Duodenal mucosa (tissue), 2 donors: Measurements from ENCODE around the gene LRRC7.
"Not testable (repeated sequence)": the region's sequence is repeated elsewhere in the genome, so short reads cannot be mapped to it uniquely, and the experiment has no call there.

ENCODE experiments used
- H3K27ac ChIP-seq: one replicate; pipeline ENCODE4 v1.7.0; 2013; ENCODE audit warnings: low read depth, low read length
- H3K27me3 ChIP-seq, 2 donors: one replicate each; pipeline ENCODE4 v1.7.0; 2013; ENCODE audit warnings: low read length in 2 of 2, control low read depth in 1 of 2; ENCODE audit not compliant: insufficient read depth in 2 of 2, control insufficient read depth in 1 of 2
- H3K36me3 ChIP-seq, 2 donors: one replicate each; pipeline ENCODE4 v1.7.0; 2013; ENCODE audit warnings: low read length in 2 of 2, control low read depth in 1 of 2; ENCODE audit not compliant: insufficient read depth in 2 of 2, control insufficient read depth in 1 of 2
- H3K4me1 ChIP-seq, 2 donors: one replicate each; pipeline ENCODE4 v1.7.0; 2013; ENCODE audit warnings: low read length in 2 of 2, control low read depth in 1 of 2; ENCODE audit not compliant: insufficient read depth in 2 of 2, control insufficient read depth in 1 of 2
- H3K4me3 ChIP-seq, 2 donors: one replicate each; pipeline ENCODE4 v1.7.0; 2013; ENCODE audit warnings: low read length in 2 of 2, low read depth in 1 of 2
- H3K9ac ChIP-seq, 2 donors: one replicate each; pipeline ENCODE4 v1.7.0; 2013; ENCODE audit warnings: low read length in 2 of 2, low read depth in 1 of 2
- H3K9me3 ChIP-seq, 2 donors: one replicate each; pipeline ENCODE4 v1.7.0; 2013; ENCODE audit warnings: low read length in 2 of 2, control low read depth in 1 of 2; ENCODE audit not compliant: control insufficient read depth in 1 of 2

Gene LRRC7

DNA sequence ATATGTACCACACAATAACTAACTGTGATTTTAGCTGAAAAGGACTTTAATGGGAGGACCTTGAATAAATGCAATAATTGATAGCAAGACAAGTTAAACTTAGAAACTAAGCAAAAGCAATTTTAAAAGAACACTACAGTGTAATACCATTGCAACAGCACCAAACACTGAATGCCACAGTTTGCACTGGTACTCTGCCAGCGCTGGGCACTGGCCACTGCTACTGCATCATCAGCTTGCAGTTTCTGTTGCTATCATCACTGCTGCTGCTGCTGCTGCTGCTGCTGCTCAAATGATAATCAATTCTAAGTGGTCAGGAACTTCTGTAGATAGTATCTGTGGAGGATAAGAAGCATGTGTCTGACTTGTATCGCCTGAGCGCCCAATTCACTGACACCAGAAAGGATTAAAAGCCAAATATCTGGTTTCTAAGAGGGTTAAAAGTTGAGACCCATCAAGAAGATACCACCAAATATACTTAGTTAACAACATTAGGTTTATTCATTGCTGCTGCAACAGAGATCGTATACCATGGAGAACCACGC, 330.8 kb downstream of the LRRC7 start:
- Histone ChIP-seq H3K36me3 (no peaks in the 10 kb centered on the region), H3K27ac (no peak overlapping the region), H3K27me3 (no peaks in the 10 kb centered on the region), H3K9ac (no peak overlapping the region), H3K4me3 (no peak overlapping the region), H3K9me3 (no peaks in the 10 kb centered on the region), H3K4me1 (no peaks in the 10 kb centered on the region)

DNA sequence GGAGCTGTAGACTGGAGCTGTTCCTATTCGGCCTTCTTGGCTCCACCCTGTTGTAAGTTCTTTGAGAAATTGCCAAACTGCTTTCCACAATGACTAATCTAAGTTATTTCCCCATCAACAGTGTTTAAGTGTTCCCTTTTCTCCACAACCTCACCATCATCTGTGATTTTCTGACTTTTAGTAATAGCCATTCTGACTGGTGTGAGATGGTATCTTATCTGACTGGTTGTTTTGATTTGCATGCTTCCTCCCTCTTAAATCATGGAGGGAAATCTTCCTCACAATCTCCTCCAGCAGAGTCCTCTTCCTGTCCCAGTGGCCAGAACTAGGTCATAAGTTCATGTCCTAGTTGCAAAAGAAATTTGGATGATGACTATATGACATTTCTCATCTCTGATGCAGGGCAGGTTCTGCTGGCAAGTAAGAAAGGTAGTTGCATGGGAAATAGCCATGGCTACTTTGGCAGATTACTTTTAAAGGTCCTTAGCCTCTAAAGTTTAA, 343.6 kb downstream of the LRRC7 start:
- Histone ChIP-seq H3K36me3 (no peaks in the 10 kb centered on the region), H3K27ac (no peak overlapping the region), H3K27me3 (no peaks in the 10 kb centered on the region), H3K9me3 (no peaks in the 10 kb centered on the region), H3K4me3 (no peak overlapping the region), H3K9ac (no peak overlapping the region), H3K4me1 (no peaks in the 10 kb centered on the region)

DNA sequence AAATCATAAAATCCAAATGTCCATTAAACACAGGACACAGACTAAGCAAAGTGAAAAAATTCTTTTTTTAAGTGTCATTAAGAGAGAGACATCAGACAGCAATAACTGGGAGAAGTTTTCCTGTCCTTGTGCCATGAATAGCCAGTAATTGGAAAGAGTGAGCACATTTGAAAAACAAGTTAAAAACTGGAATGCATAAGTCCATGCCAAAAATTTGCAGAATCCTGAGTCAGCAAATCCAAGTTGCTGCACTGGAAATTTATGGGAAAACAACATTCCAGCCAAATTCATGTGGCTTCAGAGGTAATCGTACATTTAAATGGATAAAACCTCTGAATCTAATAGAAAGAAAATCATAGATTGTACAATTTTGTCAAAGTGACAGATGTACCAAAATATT, 346.3 kb downstream of the LRRC7 start:
- no peak overlapping the region for H3K27ac ChIP-seq

DNA sequence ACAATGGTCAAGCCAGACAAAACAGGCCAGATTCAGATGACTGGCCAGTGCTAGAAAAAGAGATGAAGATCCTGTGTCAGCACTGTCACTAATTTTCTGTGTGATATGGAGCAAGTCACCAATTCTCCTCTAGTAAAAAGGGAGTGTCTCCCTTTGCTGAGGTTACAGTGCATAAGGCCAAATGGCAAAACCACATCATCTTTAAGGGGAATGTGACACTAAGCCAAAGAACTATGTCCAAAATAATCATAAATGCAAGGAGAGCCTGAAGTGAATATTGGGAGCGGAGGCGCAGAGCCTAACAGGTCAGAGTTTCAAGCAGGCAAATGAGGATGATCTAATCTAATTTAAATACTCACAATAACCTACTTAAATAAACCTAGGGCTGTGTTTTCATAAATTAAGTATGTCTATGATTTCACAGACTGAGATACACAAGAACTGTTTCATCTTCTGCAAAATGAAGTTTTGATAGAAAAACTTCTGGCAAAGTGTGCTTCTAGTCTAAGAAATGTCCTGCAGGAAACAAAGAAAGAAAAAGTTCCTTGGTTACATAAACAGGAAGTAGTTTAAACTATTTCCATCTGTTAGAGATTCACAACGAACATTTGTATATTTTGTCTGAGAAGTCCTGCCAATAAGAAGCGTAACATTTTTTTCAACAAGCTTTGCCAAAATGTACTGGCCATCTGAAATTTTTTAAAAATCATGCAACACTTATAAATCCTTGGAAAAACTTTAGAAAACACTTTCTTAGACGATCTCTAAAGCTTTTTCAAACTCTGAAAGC, 347.4 kb downstream of the LRRC7 start:
- H3K36me3 ChIP-seq: no peaks in the 10 kb centered on the region
- H3K4me1 ChIP-seq: no peaks in the 10 kb centered on the region
- H3K4me3 ChIP-seq: no peak overlapping the region
- no peaks in the 10 kb centered on the region for H3K9me3 ChIP-seq
- H3K27me3 ChIP-seq: no peaks in the 10 kb centered on the region
- H3K9ac ChIP-seq: no peak overlapping the region
- no peak overlapping the region for H3K27ac ChIP-seq

More for the DNA sequence above, 346.3 kb downstream of the LRRC7 start:
- Histone ChIP-seq H3K4me3 (no peak overlapping the region), H3K36me3 (no peaks in the 10 kb centered on the region), H3K9me3 (no peaks in the 10 kb centered on the region), H3K9ac (no peak overlapping the region), H3K4me1 (no peaks in the 10 kb centered on the region), H3K27me3 (no peaks in the 10 kb centered on the region)

DNA sequence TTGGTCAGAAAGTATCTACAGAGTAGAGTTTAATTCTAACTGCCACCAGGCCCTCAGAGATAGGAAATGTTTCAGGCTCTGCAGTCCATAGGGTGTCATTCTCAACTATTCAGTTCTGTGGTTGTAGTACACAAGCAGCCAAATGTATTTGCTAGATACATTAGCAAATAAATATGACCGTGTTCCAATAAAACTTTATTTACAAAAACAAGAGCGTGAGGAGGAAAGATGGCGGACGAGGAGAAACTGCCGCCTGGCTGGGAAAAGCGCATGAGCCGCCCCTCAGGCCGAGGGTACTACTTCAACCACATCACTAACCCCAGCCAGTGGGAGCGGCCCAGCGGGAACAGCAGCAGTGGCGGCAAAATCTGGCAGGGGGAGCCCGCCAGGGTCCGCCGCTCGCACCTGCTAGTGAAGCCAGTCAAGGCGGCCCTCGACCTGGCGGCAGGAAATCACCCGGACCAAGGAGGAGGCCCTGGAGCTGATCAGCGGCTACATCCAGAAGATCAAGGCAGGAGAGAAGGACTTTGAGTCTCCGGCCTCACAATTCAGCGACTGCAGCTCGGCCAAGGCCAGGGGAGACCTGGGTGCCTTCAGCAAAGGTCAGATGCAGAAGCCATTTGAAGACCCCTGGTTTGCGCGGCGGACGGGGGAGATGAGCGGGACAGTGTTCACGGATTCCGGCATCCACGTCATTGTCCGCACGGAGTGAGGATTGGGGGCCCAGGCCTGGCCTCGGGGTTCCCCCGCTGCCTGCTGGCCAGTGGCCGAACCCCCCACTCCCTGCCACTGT, 351.6 kb downstream of the LRRC7 start:
- H3K36me3 ChIP-seq: no peaks in the 10 kb centered on the region
- H3K27ac ChIP-seq: no peak overlapping the region
- no peaks in the 10 kb centered on the region for H3K27me3 ChIP-seq
- H3K4me1 ChIP-seq: no peaks in the 10 kb centered on the region
- no peaks in the 10 kb centered on the region for H3K9me3 ChIP-seq
- H3K4me3 ChIP-seq: no peak overlapping the region
- no peak overlapping the region for H3K9ac ChIP-seq

DNA sequence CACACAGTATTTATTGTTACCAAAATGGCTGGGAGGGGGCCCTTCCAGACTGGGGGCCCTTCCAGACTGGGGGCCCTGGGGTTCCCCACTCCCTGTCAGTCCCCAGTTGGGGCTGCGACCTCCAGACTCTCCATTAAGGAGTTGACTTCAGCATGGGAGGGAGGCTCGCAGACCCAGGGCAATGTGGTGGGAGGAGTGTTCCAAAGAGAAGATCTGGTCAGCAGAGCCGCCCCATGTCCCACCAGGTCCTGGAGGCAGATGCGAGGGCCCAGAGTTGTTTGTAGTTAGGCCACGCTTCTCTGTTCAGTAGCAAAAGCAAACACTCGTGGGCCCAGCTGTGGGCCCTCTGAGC, 352.2 kb downstream of the LRRC7 start:
- no peak overlapping the region for H3K4me3 ChIP-seq
- H3K9me3 ChIP-seq: no peaks in the 10 kb centered on the region
- H3K4me1 ChIP-seq: no peaks in the 10 kb centered on the region
- no peak overlapping the region for H3K27ac ChIP-seq
- H3K36me3 ChIP-seq: no peaks in the 10 kb centered on the region
- no peaks in the 10 kb centered on the region for H3K27me3 ChIP-seq
- no peak overlapping the region for H3K9ac ChIP-seq

DNA sequence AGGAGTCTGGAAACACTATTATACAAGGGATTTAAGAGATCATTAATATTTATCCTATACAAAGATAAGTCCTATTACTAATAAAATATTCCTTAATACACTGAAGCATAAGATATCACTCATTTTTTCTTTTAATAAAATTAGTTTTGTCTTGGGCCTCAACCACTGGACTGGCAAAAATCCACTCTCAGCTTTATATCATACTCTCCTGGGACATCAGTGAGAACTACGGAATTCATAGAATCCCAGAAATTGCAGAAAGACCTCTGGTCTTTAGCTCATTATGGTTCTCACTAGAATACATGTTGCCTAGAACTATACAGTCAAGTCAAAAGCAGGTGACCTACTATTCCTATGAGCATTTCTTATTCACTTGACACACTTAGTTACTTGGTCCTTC, 352.7 kb downstream of the LRRC7 start:
- Histone ChIP-seq H3K27me3 (no peaks in the 10 kb centered on the region), H3K9ac (no peak overlapping the region), H3K27ac (no peak overlapping the region), H3K9me3 (no peaks in the 10 kb centered on the region), H3K36me3 (no peaks in the 10 kb centered on the region), H3K4me1 (no peaks in the 10 kb centered on the region), H3K4me3 (no peak overlapping the region)

DNA sequence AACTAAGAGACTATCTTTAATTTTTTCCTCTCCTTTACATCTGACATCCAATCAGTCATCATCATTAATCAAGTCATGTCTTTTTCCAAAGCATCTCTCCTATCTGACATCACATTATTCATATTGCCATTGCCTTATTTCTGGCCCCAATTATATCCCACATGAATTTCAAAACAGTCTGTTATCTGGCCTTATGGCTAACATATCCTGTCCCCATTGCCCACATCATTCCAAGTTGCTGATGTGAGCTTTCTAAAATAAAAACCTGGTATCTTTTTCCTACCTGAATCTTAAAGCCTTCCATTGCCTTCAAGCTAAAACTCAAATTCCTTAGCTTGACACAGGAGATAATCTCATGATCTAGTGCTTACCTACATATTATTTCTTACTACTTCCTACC, 353.8 kb downstream of the LRRC7 start:
- H3K36me3 ChIP-seq: no peaks in the 10 kb centered on the region
- no peaks in the 10 kb centered on the region for H3K4me1 ChIP-seq
- H3K4me3 ChIP-seq: no peak overlapping the region
- H3K9ac ChIP-seq: no peak overlapping the region
- no peak overlapping the region for H3K27ac ChIP-seq
- no peaks in the 10 kb centered on the region for H3K9me3 ChIP-seq
- no peaks in the 10 kb centered on the region for H3K27me3 ChIP-seq

DNA sequence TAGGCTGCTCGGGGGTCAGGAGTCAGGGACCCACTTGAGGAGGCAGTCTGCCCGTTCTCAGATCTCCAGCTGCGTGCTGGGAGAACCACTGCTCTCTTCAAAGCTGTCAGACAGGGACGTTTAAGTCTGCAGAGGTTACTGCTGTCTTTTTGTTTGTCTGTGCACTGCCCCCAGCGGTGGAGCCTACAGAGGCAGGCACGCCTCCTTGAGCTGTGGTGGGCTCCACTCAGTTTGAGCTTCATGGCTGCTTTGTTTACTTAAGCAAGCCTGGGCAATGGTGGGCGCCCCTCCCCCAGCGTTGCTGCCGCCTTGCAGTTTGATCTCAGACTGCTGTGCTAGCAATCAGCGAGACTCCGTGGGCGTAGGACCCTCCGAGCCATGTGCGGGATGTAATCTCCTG, 360.5 kb downstream of the LRRC7 start:
- not testable (repeated sequence) for H3K4me3 ChIP-seq, H3K36me3 ChIP-seq, H3K9me3 ChIP-seq, H3K4me1 ChIP-seq, H3K9ac ChIP-seq, H3K27ac ChIP-seq, H3K27me3 ChIP-seq

DNA sequence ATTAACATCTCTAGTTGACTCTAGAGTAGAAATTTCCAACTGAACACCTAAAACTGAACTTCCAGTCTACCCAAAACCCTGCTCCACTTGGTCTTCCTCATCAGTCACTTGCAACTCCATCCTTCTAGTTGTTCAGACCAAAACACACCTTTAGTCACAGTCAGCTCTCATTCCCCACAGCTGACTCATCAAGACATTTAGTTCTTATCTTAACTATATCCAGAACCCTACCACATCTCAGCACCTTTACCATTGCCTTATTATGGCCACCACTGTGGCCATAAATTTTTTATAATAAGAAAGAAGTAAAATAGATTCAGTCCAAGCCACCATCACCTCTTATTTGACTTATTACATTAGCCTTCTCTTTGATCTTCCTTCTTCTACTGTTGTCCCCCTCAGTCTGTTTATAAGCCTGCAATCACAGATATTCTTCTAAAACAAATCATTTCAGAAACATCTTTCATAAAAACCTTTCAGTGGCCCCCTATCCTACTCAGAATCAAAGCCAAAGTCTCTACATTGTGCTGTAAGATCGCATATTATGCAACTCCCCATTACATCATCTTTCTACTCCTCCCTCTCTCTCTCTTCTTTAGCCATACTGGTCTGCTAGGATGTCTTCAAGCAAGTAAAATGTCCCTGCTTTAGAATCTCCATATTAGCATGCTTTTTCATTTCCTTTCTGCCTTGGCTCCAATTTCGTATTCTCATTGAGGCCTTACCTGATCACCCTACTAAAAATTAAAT, 361.8 kb downstream of the LRRC7 start:
- no peak overlapping the region for H3K4me3 ChIP-seq

More for the DNA sequence above, 361.8 kb downstream of the LRRC7 start:
- Histone ChIP-seq H3K27ac (no peak overlapping the region), H3K4me1 (no peaks in the 10 kb centered on the region), H3K36me3 (no peaks in the 10 kb centered on the region), H3K9me3 (no peaks in the 10 kb centered on the region), H3K9ac (no peak overlapping the region), H3K27me3 (no peaks in the 10 kb centered on the region)
